GM21390 (cell line): ENCODE data around the gene HNRNPL.
"Not testable (repeated sequence)": the region's sequence is repeated elsewhere in the genome, so short reads cannot be mapped to it uniquely, and the experiment has no call there.

ENCODE experiments used
- ATAC-seq: cut with Tn5 transposase; IDR thresholded peaks from one replicate; pipeline ENCODE4 v1.9.1; 2021; ENCODE audit not compliant: unreplicated experiment

HNRNPL gene

DNA sequence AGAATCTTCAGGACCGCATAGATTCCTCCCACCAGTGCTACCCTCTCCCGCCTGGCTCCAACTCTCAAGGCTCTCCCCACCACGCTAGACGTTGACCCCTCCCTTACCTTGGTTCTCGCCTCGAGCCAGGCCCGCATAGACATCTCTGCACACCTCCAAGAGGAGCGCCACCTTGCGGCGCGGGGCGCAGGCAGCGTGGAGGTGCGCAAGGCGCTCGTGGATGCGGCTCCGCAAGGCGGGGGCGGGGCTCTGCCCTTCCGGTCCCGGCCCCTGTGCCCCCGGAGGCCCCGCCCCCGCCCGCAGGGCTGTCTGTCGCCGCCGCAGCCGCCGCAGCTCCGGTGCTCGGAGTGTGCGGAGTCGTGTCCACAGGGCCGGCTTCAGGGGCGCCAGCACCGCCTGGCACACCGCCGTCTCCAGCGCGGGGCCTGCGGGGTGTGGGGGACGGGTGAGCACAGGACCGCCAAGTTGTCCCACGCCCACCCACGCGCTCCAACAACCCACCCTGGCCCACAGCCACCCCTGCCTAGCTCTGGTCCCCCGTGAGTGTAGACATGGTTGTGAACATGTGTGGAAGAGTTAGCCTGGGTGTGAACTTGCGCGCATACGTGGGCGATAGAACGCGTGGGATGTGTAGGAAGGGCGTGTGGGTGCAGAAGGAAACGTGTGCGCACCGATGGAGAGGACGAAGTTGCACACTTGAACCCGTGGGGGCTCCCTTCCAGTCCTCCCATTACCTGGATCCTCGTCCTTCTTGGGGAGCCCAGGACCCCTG, 20.2 kb upstream of the HNRNPL start:
- peak; percentile 71 for ATAC-seq

DNA sequence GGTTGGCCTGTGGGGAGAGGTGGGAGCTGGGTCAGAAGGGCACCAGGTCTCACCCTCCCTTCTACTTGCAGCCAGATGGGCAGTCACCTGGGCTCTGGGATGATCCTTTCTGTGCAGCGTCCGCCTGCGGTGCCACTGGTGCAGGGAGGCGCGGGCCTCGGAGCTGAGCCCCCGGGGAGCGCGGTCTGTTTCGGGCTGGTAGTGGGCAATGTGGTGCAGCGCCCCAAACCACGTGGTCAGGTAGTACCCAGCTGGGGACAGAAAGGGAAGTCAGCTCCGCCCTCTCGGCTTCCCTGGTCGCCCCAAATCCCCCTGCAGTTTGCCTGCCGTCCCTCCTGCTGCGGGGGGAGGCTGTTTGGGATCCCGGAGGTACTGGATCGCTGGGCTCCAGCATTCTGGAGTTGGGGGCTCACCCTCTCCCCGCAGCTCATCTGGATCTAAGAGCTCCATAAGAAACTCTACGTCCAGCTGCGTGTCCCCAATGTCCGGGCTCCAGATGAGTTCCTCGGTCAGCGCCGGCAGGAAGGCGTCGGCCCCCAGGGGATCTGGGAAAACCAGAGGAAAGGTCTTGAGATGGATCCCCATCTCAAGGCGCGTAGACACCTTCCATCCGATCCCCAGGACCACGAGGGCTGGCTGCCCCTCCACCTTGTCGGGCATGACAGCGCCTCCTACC, 19.5 kb upstream of the HNRNPL start:
- no peak for ATAC-seq

DNA sequence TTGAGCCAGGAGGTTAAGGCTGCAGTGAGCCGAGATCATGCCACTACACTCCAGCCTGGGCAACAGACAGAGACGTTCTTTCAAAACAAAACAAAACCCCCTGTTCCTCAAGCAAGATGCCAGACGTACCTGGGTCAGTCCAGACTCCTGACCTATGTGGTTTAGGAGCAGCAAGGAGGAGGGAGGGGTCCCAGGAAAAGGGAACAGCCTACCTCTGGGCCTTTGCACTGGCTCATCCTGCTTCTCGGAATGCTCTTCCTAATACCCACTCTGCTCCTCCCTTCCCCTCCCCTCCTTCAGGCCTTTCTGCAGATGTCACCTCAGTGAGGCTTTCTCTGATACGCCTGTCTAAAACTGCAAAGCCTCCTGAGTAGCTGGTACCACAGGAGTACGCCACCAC, 18.8 kb upstream of the HNRNPL start:
- ATAC-seq, result no peak

DNA sequence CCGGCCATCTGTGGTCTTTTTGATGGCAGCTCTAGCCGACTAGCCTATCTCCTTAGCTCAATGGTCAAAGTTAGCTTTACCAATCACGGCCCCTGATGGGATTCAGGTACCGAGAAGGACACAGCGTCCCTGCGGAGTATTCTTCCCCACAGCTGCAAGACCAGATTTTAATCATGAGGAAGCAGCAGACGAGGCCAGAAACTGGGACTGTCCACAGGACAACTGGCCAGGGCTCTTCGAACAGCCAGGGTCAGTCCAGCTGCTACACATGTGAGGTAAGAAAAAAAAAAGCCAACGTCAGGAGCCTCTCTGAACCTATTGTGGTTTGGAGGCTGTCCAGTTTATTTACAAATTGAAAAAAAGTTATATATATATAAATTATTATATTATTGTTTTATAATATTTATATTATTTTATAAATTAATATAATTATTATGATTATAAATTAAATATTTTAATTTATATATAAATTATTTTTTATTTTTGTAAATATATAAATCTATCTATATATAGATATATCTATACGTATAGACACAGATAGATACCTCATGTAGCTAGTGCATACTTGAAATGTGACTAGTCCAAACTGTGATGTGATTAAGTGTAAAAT, 17.5 kb upstream of the HNRNPL start:
- ATAC-seq, result no peak

DNA sequence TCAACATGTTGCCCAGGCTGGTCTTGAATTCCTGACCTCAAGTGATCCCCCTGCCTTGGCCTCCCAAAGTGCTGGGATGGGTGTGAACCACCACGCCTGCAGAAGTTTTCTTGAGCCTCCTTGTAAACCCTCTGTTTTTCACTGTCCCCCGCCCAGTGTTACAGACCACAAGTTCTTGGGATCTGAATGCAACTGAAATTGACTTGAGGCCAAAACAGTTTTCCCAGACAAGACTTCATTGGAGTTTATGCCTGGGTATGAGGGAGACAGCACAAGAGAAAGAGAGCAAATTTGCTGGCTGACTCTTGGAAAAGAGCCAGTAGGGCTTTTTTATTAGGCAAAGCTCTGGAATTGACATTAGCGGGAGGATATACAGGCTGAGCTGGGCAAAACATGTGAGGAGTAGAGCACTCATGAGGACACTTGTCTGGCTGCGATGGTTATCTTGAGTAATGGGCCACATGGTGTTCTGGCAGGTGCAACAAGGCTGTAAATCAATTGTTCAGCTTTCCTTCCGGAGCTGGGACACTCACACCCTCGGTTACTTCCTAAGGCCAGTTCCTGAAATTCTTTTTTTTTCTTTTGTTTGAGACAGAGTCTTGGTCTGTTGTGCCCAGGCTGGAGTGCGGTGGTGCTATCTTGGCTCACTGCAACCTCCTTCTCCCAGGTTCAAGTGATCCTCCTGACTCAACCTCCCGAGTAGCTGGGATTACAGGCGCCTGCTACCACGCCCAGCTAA, 12.7 kb upstream of the HNRNPL start:
- ATAC-seq, result no peak

DNA sequence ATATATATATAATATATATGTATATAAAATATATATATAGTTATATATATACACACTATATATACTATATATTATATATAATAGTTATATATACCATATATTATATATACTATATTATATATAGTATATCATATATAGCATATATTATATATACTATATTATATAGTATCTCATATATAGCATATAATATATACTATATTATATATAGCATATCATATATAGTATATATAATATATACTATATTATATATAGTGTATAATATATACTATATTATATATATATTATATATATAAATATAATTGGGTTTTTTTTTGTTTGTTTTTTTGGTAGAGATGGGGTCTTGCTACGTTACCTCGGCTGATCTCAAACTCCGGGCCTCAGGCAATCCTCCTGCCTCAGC, 11.6 kb upstream of the HNRNPL start:
- ATAC-seq, result no peak

DNA sequence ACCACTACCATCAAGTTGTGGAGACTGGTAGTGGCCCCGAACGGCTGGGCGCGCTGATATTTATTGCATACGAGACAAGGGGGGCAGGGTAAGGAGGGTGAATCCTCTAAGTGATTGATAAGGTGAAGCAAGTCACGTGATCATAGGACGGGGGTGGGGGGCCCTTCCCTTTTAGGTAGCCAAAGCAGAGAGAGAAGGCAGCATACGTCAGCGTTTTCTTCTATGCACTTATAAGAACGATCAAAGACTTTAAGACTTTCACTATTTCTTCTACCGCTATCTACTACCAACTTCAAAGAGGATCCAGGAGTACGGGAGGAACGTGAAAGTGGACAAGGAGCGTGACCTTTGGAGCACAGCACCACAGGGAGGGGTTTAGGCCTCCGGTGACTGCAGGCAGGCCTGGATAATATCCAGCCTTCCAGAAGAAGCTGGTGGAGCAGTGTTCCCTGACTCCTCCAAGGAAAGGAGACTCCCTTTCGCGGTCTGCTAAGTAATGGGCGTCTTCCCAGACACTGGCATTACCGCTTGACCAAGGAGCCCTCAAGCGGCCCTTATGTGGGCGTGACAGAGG, 9.9 kb upstream of the HNRNPL start:
- not testable (repeated sequence) for ATAC-seq

DNA sequence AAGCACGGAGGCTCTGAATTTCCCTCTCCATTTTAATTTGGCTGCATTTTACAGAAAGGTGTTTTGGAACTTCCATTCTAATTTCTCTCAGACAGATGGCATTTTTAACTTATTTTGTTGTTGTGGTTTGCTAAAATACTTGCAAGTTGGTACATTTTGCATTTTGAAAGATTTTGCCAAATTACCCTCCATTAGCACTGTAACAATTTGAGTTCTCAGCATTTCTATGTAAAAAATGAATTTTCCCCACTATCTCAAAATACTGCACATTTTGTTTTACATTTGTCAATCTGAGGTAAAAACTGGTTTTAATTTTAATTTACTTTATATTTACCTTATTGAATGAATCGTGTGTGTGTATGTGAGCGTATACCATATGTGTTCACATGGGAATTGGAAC, 7.0 kb upstream of the HNRNPL start:
- ATAC-seq, result no peak

DNA sequence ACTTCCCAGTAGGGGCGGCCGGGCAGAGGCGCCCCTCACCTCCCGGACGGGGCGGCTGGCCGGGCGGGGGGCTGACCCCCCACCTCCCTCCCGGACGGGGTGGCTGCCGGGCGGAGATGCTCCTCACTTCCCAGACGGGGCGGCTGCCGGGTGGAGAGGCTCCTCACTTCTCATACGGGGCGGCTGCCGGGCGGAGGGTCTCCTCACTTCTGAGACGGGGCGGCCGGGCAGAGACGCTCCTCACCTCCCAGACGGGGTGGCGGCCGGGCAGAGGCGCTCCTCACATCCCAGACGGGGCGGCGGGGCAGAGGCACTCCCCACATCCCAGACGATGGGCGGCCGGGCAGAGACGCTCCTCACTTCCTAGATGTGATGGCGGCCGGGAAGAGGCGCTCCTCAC, 6.0 kb upstream of the HNRNPL start:
- not testable (repeated sequence) for ATAC-seq

DNA sequence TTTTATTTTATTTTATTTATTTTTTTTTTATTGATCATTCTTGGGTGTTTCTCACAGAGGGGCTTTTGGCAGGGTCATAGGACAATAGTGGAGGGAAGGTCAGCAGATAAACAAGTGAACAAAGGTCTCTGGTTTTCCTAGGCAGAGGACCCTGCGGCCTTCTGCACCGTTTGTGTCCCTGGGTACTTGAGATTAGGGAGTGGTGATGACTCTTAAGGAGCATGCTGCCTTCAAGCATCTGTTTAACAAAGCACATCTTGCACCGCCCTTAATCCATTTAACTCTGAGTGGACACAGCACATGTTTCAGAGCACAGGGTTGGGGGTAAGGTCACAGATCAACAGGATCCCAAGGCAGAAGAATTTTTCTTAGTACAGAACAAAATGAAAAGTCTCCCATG, 5.2 kb upstream of the HNRNPL start:
- ATAC-seq, result not testable (repeated sequence)

DNA sequence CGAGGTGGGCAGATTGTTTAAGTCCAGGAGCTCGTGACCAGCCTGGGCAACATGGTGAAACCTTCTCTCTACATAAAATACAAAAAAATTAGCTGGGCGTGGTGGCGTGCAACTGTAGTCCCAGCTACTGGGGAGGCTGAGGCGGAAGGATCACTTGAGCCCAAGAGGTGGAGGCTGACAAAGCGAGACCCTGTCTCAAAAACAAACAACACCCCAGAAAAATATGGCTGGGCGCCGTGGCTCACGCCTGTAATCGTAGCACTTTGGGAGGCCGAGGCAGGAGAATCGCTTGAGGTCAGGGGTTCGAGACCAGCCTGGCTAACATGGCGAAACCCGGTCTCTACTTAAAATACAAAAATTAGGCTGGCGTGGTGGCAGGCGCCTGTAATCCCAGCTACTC, 3.4 kb upstream of the HNRNPL start:
- no peak for ATAC-seq

DNA sequence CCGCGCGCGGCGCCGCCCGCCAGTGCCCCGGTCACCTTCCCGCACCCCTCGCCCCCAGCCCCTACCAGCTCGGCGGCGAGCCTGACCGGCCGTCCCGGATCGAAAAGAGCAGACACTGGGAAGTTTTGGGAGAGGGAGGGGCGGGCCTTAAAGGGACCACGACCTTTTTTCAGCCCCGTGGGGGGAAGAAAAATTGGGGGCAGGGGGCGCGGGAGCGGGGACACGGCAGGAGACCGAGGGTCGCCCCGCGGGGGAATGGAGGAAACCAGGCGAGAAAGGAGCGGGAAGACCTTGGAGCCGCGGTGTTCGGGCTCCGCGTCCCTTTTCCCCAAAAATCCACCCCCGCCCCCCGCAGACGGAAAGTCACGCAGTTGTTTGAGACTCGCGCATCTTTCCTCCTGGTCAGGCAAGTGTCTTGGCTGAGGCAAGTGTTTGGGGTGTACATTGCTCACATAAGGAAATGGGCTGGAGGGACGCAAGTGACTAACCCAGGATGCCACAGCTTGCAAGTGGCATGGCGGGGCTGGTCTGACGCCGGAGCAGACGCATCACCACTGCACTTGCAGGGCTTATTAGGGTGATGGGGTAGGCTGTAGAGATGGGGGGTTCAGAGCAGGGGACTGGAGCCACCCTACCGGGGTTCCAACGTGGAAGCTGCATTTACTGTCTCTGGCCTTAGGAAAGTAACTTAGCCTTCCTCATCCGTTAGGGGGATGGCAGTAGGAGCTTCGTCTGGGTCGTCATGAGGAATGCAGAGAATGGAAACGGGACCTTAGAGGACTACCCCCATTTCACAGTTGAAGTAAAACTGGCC, 2.7 kb upstream of the HNRNPL start:
- no peak for ATAC-seq

DNA sequence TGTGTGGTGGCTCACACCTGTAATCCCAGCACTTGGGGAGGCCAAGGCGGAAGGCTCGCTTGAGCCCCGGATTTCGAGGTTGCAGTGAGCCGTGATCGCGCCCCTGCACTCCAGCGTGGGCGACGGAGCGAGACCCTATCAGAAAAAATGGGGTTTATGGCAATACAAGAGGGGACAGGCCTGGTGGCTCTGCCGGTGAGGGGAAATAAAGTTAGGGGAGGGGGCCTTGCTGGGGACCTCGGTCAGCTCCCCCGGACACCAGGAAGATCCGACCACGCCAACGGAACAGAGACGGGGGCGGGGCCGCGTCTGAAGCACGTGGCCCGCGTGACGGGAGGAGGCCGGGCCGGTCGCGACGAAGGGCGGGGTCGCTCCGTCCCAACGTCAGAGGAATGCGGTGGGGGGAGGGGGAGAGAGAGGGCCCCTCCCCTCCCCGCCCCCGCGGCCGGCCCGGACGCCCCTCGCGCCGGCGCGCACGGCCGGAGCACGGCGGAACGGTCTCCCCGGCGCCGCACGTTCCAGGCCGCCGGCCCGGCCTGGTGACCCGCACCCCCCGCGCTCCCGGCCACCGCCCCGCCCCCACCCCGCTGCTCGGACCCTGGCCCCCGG, 1.9 kb upstream of the HNRNPL start:
- ATAC-seq, result no peak

DNA sequence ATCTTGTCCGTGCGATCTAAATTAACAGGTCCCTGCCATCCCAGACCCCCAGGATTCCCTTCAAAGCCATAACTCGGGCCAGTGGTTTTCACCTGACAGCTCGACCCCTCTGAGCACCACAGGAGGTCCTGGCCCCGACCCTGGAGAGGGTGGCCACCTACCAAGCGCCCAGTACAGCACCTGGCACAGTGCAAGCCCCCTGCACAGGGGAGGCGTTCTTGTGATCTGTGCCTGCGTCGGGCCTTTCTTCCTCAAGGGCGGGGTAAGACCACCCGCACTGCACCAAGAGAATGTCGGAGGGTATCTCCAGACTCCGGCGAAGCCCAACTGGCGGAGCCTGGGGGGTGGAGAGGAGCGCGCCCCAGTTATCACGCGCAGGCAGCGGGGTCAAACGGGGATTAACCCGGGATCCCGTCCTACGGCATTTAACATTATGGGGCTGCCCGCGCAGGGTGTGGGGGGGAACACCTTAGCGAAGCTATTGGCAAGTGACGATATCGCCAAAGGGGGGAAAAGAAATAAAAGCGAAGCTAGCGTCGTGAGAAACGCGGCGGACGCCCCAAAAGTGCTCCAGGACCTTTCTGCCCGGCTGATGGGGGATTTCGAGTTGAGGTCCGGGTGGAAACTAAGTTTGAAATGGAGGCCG, 1.3 kb upstream of the HNRNPL start:
- no peak for ATAC-seq

DNA sequence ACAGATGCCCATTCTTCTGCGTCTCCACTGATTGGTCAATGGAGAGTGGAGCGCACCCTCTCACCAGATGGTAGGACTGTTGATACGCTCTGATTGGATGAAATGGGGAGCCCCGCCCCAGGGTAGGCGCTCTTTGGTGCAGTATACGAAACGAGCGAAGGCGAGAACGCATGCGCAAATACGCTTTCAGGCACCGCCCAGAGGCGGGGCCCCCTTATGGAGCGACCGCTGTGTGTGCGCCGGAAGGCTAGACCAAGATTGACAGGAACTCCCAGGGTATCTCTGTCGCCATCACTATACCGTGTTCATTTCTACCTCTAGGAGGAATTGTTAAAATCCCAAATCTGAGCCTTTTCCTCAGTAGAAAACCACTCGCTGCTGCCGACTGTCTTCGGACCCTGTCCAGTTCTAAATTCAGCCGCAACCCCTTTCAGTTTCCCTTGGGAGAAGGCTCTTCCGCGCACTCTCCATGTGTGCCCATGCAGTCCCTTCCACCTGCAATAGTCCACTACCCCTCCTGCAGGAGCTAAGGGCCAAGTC, 720 bp upstream of the HNRNPL start:
- ATAC-seq, result peak; percentile 55

DNA sequence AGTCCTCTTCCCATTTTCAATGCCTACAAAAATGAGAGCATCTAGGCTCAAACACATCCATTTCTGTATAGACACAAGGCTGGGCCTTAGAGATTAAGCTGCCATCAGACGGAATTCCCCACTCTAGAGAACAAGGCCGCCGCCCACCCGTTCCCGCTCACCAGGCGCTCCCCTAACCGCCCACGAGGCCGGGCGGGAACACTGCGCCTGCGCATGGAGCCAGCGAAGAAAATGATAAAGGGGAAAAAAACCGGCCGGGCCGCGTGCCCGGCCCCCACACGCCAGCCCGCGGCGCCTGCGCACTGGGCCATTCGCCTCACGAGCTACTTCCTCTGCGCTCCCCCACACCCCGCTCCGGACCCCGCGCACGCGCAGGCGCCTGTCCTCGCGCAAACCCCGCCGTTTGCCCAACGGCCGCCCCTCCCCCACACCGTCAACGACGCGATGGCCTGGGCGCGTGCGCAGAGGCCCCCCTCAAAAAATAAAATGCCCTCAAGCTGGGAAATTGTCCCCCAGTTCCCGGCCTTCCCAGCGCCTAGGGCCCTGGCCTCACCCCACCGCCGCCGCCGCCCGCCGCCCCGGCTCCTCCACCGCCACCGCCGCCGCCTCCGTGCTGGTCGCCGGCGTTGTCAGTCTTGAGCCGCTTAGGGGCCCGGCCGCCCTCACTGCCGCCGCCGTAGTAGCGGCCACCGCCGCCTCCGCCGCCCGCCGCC, 483 bp downstream of the HNRNPL start:
- no peak for ATAC-seq

DNA sequence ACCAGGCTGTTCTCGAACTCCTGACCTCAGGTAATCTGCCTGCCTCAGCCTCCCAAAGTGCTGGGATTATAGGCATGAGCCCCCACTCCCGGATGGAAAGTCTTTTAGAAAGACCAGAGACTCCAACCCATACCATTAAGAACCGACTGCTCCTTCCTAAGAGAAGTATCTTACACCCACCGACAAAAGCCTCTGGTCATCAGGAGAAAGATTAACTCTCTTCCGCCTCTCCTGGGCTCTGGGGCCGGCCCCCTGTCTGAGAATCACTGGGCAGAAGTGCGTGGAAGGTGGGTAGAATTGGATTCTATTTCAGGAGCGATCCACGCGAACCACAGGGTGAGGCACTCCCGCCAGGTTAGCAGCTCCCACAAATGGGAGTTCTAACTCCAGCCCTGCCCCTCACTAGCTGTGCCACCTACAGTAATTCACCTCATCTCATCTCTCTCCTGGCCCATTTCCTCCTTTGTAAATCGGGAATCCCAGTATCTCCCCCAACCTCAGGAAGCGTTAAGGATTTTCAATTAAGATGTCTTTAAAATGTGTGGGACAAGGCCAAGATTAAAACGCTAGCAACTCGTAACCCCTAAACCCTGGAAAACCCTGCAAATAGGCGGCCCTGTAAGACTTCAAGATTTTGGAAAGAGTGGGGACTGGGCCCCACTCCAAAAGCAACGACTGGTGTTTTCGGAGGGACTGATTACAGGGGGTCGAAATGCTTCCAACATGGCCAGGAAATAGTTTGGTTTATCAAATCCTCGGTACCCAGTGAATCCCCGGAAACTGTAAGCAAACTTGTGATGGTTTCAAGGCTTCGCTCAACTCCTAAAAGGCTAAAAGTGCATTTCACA, 1.3 kb downstream of the HNRNPL start:
- ATAC-seq, result no peak

DNA sequence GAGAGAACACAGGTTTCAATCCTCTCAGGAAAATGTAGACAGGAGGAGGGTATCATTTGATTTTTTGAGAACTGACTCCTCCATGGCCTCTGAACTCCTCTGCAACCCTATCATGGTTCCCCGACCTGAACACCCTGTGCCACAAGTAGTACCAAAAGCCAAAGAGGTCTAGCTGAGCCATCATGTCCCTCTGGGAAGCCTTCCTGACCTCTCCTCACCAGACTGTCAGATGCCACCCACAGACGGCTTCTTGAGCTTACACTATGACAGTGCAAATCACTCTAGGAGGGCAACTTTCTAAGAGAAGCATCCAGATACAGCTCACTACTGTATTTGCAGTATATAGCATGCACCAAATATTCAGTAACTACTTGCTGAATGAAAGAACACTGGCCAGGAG, 3.7 kb downstream of the HNRNPL start:
- no peak for ATAC-seq
